Measurements from ENCODE around the gene SETD2.

SETD2 gene

GRCh38 chr3:47008851-47009224 lies 155.1 kb downstream of the SETD2 start:
- no peak overlapping the region for H3K9ac ChIP-seq (ENCODE audit: low read length)
- no peak overlapping the region for H3K4me2 ChIP-seq (ENCODE audit: low read length)
- H4K20me1 ChIP-seq (ENCODE audit: insufficient read depth, low read length) = no peaks in the 10 kb centered on the region
- H3K4me1 ChIP-seq (ENCODE audit: low read length) = no peaks in the 10 kb centered on the region
- H2AFZ ChIP-seq (ENCODE audit: low read depth, low read length) = no peak overlapping the region
- peaks cover 51% of the 10 kb centered on the region for H3K36me3 ChIP-seq (replicated peaks; ENCODE audit: low read depth, low read length)
- H3K79me2 ChIP-seq (ENCODE audit: low read length) = no peaks in the 10 kb centered on the region
- H3K27ac ChIP-seq (ENCODE audit: low read length) = no peak overlapping the region
- no peak for TF ChIP-seq EZH2phosphoT487 (IDR thresholded peaks at IDR 0.05; ENCODE audit: low read depth)
- no peak for TF ChIP-seq CTCF (IDR thresholded peaks at IDR 0.05; ENCODE audit: low read depth, low read length)
- H3K9me3 ChIP-seq (ENCODE audit: insufficient read depth, low read length) = no peaks in the 10 kb centered on the region
- H3K27me3 ChIP-seq (ENCODE audit: low read depth, low read length) = no peaks in the 10 kb centered on the region
- no peak overlapping the region for H3K4me3 ChIP-seq (ENCODE audit: low read length)

GRCh38 chr3:47008234-47008796 lies 155.6 kb downstream of the SETD2 start:
- no peaks in the 10 kb centered on the region for H4K20me1 ChIP-seq (ENCODE audit: insufficient read depth, low read length)
- no peaks in the 10 kb centered on the region for H3K79me2 ChIP-seq (ENCODE audit: low read length)
- H3K4me3 ChIP-seq (ENCODE audit: low read length) = no peak overlapping the region
- H3K27me3 ChIP-seq (ENCODE audit: low read depth, low read length) = no peaks in the 10 kb centered on the region
- H3K27ac ChIP-seq (ENCODE audit: low read length) = no peak overlapping the region
- H3K9me3 ChIP-seq (ENCODE audit: insufficient read depth, low read length) = no peaks in the 10 kb centered on the region
- TF ChIP-seq CTCF (IDR thresholded peaks at IDR 0.05; ENCODE audit: low read depth, low read length) (no peak), EZH2phosphoT487 (IDR thresholded peaks at IDR 0.05; ENCODE audit: low read depth) (no peak)
- no peak overlapping the region for H3K4me2 ChIP-seq (ENCODE audit: low read length)
- H3K4me1 ChIP-seq (ENCODE audit: low read length) = no peaks in the 10 kb centered on the region
- H3K36me3 ChIP-seq (replicated peaks; ENCODE audit: low read depth, low read length) = peaks cover 56% of the 10 kb centered on the region
- no peak overlapping the region for H3K9ac ChIP-seq (ENCODE audit: low read length)
- no peak overlapping the region for H2AFZ ChIP-seq (ENCODE audit: low read depth, low read length)

GRCh38 chr3:47007482-47008233 lies 156.3 kb downstream of the SETD2 start:
- TF ChIP-seq EZH2phosphoT487 (IDR thresholded peaks at IDR 0.05; ENCODE audit: low read depth) = no peak
- TF ChIP-seq CTCF (IDR thresholded peaks at IDR 0.05; ENCODE audit: low read depth, low read length) = no peak
- Histone ChIP-seq H3K4me1 (ENCODE audit: low read length) (no peaks in the 10 kb centered on the region), H3K9ac (ENCODE audit: low read length) (no peak overlapping the region), H3K79me2 (ENCODE audit: low read length) (no peaks in the 10 kb centered on the region), H3K27me3 (ENCODE audit: low read depth, low read length) (no peaks in the 10 kb centered on the region), H2AFZ (ENCODE audit: low read depth, low read length) (no peak overlapping the region), H4K20me1 (ENCODE audit: insufficient read depth, low read length) (no peaks in the 10 kb centered on the region), H3K27ac (ENCODE audit: low read length) (no peak overlapping the region), H3K36me3 (replicated peaks; ENCODE audit: low read depth, low read length) (peaks cover 61% of the 10 kb centered on the region), H3K9me3 (ENCODE audit: insufficient read depth, low read length) (no peaks in the 10 kb centered on the region), H3K4me2 (ENCODE audit: low read length) (no peak overlapping the region), H3K4me3 (ENCODE audit: low read length) (no peak overlapping the region)

- Histone ChIP-seq H3K79me2 (ENCODE audit: low read length) (no peaks in the 10 kb centered on the region), H2AFZ (ENCODE audit: low read depth, low read length) (no peak overlapping the region), H3K27ac (ENCODE audit: low read length) (no peak overlapping the region), H3K4me3 (ENCODE audit: low read length) (no peak overlapping the region), H3K4me2 (ENCODE audit: low read length) (no peak overlapping the region), H3K9me3 (ENCODE audit: insufficient read depth, low read length) (no peaks in the 10 kb centered on the region), H4K20me1 (ENCODE audit: insufficient read depth, low read length) (no peaks in the 10 kb centered on the region), H3K4me1 (ENCODE audit: low read length) (no peaks in the 10 kb centered on the region), H3K36me3 (replicated peaks; ENCODE audit: low read depth, low read length) (peaks cover 68% of the 10 kb centered on the region), H3K27me3 (ENCODE audit: low read depth, low read length) (no peaks in the 10 kb centered on the region), H3K9ac (ENCODE audit: low read length) (no peak overlapping the region)
- TF ChIP-seq CTCF (IDR thresholded peaks at IDR 0.05; ENCODE audit: low read depth, low read length) = no peak
- no peak for TF ChIP-seq EZH2phosphoT487 (IDR thresholded peaks at IDR 0.05; ENCODE audit: low read depth)
These were observed 156.9 kb downstream of the SETD2 start for GRCh38 chr3:47007001-47007400.
